ENCODE measurements around the gene KRTAP13-4. TPM values are rescaled to one million over a fixed set of nuclear protein-coding genes. Genes with fewer than 3 reads are reported as not detected.

Gene KRTAP13-4
- total and polyA plus RNA-seq, 2 donors (not counting 1 experiment from before 2014, with no cell fraction given) = not detected

- H3K79me2 ChIP-seq (ENCODE audit: control insufficient read depth, insufficient read depth, low read length) = no peaks in the 10 kb centered on the region
- no peaks in the 10 kb centered on the region for H3K27me3 ChIP-seq (replicated peaks in 1 of 4; ENCODE audit: control extremely low read depth in 1 of 4, control insufficient read depth in 3 of 4, insufficient read depth in 4 of 4, low read length in 3 of 4)
- H3K9me3 ChIP-seq (ENCODE audit: control extremely low read depth in 1 of 3, control insufficient read depth in 2 of 3, insufficient read depth in 1 of 3, low read length in 2 of 3) = peaks cover 0 to 9% (median 0%) of the 10 kb centered on the region in 3 donors
- no peaks in the 10 kb centered on the region for H3K4me1 ChIP-seq (ENCODE audit: control insufficient read depth in 2 of 2, insufficient read depth in 2 of 2, low read length in 2 of 2)
- intact Hi-C loops (cut with micrococcal nuclease) = no loop called here
- TF ChIP-seq CTCF (IDR thresholded peaks at IDR 0.05) = no peak
- no peak for TF ChIP-seq EZH2 (IDR thresholded peaks at IDR 0.05; ENCODE audit: borderline replicate concordance, insufficient read depth, low read depth, low read length, poor library complexity, severe bottlenecking)
- DNase-seq (no peak), ATAC-seq (ENCODE audit: low read depth) (no peak)
- no peak within 1 kb of the TSS for H3K4me2 ChIP-seq (replicated peaks; ENCODE audit: low read depth, low read length, poor library complexity, severe bottlenecking)
- no peak within 1 kb of the TSS for H3K27ac Mint-ChIP-seq
- no peak within 1 kb of the TSS for H3K4me3 Mint-ChIP-seq
- no peaks in the 10 kb centered on the region for H3K9me3 Mint-ChIP-seq (ENCODE audit: insufficient read depth)
- no peaks in the 10 kb centered on the region for H4K20me1 ChIP-seq (ENCODE audit: control insufficient read depth, insufficient read depth, low read length, poor library complexity, severe bottlenecking)
- H3K27me3 Mint-ChIP-seq = no peaks in the 10 kb centered on the region
- no peaks in the 10 kb centered on the region for H3K4me1 Mint-ChIP-seq
- no peak within 1 kb of the TSS for H3K9ac ChIP-seq (ENCODE audit: low read length)
- 88% methylated on average over 3 of the region's 5 CpGs for WGBS (ENCODE audit: insufficient coverage)
- POLR2A ChIA-PET = no interaction called here
- H2AFZ ChIP-seq (ENCODE audit: insufficient read depth, low read depth, low read length, poor library complexity, severe bottlenecking) = no peak within 1 kb of the TSS
- CTCF ChIA-PET = no interaction called here
- no peak within 1 kb of the TSS for H3K27ac ChIP-seq (ENCODE audit: low read length in 2 of 2)
- H3K4me3 ChIP-seq (ENCODE audit: control extremely low read depth in 1 of 5, extremely low read depth in 1 of 5, insufficient read depth in 1 of 5, low read depth in 2 of 5, low read length in 4 of 5) = no peak within 1 kb of the TSS
- no peaks in the 10 kb centered on the region for H3K36me3 ChIP-seq (replicated peaks in 1 of 2; ENCODE audit: control extremely low read depth in 1 of 2, control insufficient read depth in 1 of 2, extremely low read depth in 1 of 2, insufficient read depth in 2 of 2, low read length in 1 of 2)
Measured at GRCh38 chr21:30425826-30426225, 4.2 kb upstream of the KRTAP13-4 start, which contains the start of gene KRTAP13-3. KRTAP13-3 (minus strand) TSS chr21:30425926; CDS start chr21:30425912, 14 bp downstream.

- Mint-ChIP-seq H3K27ac (no peak overlapping the region), H3K4me3 (no peak overlapping the region), H3K9me3 (ENCODE audit: insufficient read depth) (no peaks in the 10 kb centered on the region), H3K4me1 (no peaks in the 10 kb centered on the region), H3K27me3 (no peaks in the 10 kb centered on the region)
- intact Hi-C loops (cut with micrococcal nuclease) = no loop called here
- Histone ChIP-seq H3K4me2 (replicated peaks; ENCODE audit: low read depth, low read length, poor library complexity, severe bottlenecking) (no peak overlapping the region), H3K36me3 (replicated peaks in 1 of 2; ENCODE audit: control extremely low read depth in 1 of 2, control insufficient read depth in 1 of 2, extremely low read depth in 1 of 2, insufficient read depth in 2 of 2, low read length in 1 of 2) (no peaks in the 10 kb centered on the region), H3K27ac (ENCODE audit: low read length in 2 of 2) (no peak overlapping the region), H3K9me3 (ENCODE audit: control extremely low read depth in 1 of 3, control insufficient read depth in 2 of 3, insufficient read depth in 1 of 3, low read length in 2 of 3) (peaks cover 0 to 9% (median 0%) of the 10 kb centered on the region in 3 donors), H4K20me1 (ENCODE audit: control insufficient read depth, insufficient read depth, low read length, poor library complexity, severe bottlenecking) (no peaks in the 10 kb centered on the region), H3K9ac (ENCODE audit: low read length) (no peak overlapping the region), H3K79me2 (ENCODE audit: control insufficient read depth, insufficient read depth, low read length) (no peaks in the 10 kb centered on the region), H3K4me1 (ENCODE audit: control insufficient read depth in 2 of 2, insufficient read depth in 2 of 2, low read length in 2 of 2) (no peaks in the 10 kb centered on the region), H3K27me3 (replicated peaks in 1 of 4; ENCODE audit: control extremely low read depth in 1 of 4, control insufficient read depth in 3 of 4, insufficient read depth in 4 of 4, low read length in 3 of 4) (no peaks in the 10 kb centered on the region), H2AFZ (ENCODE audit: insufficient read depth, low read depth, low read length, poor library complexity, severe bottlenecking) (no peak overlapping the region), H3K4me3 (ENCODE audit: control extremely low read depth in 1 of 5, extremely low read depth in 1 of 5, insufficient read depth in 1 of 5, low read depth in 2 of 5, low read length in 4 of 5) (no peak overlapping the region)
- ATAC-seq (ENCODE audit: low read depth) (no peak), DNase-seq (no peak)
- CTCF ChIA-PET = no interaction called here
- no peak for TF ChIP-seq CTCF (IDR thresholded peaks at IDR 0.05)
- no peak for TF ChIP-seq EZH2 (IDR thresholded peaks at IDR 0.05; ENCODE audit: borderline replicate concordance, insufficient read depth, low read depth, low read length, poor library complexity, severe bottlenecking)
- POLR2A ChIA-PET = no interaction called here
- WGBS (ENCODE audit: insufficient coverage) = 77% methylated on average over 1 of the region's 3 CpGs
Measured at GRCh38 chr21:30426731-30427130, 3.3 kb upstream of the KRTAP13-4 start.
